GM12892 (cell line): ENCODE results near the gene CIAPIN1.

Experiments
- POLR2A ChIP-seq: IDR thresholded peaks from 2 replicates; pipeline ENCODE4 v1.6.1; 2011; ENCODE audit warnings: low read depth, low read length, control low read depth
- POLR2AphosphoS5 ChIP-seq: IDR thresholded peaks from 2 replicates; pipeline ENCODE4 v1.6.1; 2011; ENCODE audit warnings: low read depth, low read length, control low read depth
- TAF1 ChIP-seq: IDR thresholded peaks from 2 replicates; pipeline ENCODE4 v1.6.1; 2011; ENCODE audit warnings: low read depth, mild to moderate bottlenecking, control low read depth, low read length, borderline replicate concordance

- TF ChIP-seq TAF1 (no peak), POLR2A (no peak), POLR2AphosphoS5 (no peak)
These were observed 64.5 kb downstream of the CIAPIN1 start for GRCh38 chr16:57382535-57383275.
